ENCODE results near the gene HS6ST2. TPM values are rescaled to one million over a fixed set of nuclear protein-coding genes. Genes with fewer than 3 reads are reported as not detected.

HS6ST2 gene
- total and polyA plus RNA-seq, 2 donors: 1.3 to 1.8 TPM

DNA sequence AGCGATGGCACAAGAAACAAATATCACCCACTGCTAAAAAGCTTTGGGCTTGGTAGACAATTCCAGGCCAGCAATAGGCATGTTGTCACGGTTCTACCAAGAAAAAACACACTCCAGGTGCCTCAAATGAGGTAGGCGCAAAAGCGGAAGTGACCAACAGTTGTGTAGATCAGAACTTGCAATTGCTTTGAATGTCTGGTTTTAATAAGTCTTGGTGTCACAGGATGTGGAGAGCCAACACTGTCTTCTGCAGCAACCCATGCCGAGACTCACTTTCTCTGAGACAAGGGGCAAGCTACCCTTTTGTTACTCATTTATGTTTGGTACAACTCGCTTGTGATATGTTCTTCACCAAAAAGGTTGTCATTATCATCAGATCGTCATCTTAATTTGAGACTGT, 188.8 kb downstream of the HS6ST2 start:
- whole genome bisulfite sequencing: 98% methylated on average over 7 of the region's 7 CpGs
- no peaks in the 10 kb centered on the region for H3K4me1 ChIP-seq (ENCODE audit: control insufficient read depth in 2 of 2, insufficient read depth in 2 of 2, low read length in 2 of 2)
- no peaks in the 10 kb centered on the region for H3K27me3 ChIP-seq (ENCODE audit: control insufficient read depth in 2 of 2, insufficient read depth in 1 of 2, low read length in 1 of 2)

DNA sequence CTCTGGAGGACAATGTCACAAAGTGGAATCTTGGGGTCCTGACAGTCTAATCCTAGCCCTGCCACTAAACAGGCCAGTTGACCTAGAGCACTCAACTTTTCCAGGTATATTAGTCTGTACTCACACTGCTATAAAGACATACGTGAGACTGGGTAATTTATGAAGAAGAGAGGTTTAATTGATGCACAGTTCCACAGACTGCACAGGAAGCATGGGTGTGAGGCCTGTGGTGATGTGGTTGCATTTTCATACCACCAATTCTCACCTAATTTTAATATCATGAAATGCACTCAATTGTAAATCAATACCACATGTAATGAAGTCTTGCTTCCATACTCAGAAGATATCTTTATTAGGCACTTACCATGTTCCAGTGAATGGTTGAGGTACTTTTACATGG, 192.0 kb downstream of the HS6ST2 start:
- Histone ChIP-seq H3K4me1 (ENCODE audit: control insufficient read depth in 2 of 2, insufficient read depth in 2 of 2, low read length in 2 of 2) (no peaks in the 10 kb centered on the region), H3K36me3 (ENCODE audit: control insufficient read depth in 2 of 2, insufficient read depth in 2 of 2, low read length in 1 of 2) (no peaks in the 10 kb centered on the region), H3K27me3 (ENCODE audit: control insufficient read depth in 2 of 2, insufficient read depth in 1 of 2, low read length in 1 of 2) (no peaks in the 10 kb centered on the region), H3K27ac (ENCODE audit: low read depth in 1 of 2, low read length in 1 of 2) (no peak overlapping the region), H3K9me3 (ENCODE audit: control insufficient read depth in 2 of 2, insufficient read depth in 1 of 2, low read length in 1 of 2) (no peaks in the 10 kb centered on the region), H3K4me3 (ENCODE audit: low read length in 2 of 2) (no peak overlapping the region)
- no peak for DNase-seq (ENCODE audit: low read depth in 6 of 9, low spot score in 9 of 9)
- WGBS: 80% methylated on average over 1 of the region's 1 CpG

More for the DNA sequence above, 188.8 kb downstream of the HS6ST2 start:
- no peaks in the 10 kb centered on the region for H3K36me3 ChIP-seq (ENCODE audit: control insufficient read depth in 2 of 2, insufficient read depth in 2 of 2, low read length in 1 of 2)
- H3K9me3 ChIP-seq (ENCODE audit: control insufficient read depth in 2 of 2, insufficient read depth in 1 of 2, low read length in 1 of 2): no peaks in the 10 kb centered on the region
- H3K4me3 ChIP-seq (ENCODE audit: low read length in 2 of 2): no peak overlapping the region
- H3K27ac ChIP-seq (ENCODE audit: low read depth in 1 of 2, low read length in 1 of 2): no peak overlapping the region
- no peak for DNase-seq (ENCODE audit: low read depth in 6 of 9, low spot score in 9 of 9)

DNA sequence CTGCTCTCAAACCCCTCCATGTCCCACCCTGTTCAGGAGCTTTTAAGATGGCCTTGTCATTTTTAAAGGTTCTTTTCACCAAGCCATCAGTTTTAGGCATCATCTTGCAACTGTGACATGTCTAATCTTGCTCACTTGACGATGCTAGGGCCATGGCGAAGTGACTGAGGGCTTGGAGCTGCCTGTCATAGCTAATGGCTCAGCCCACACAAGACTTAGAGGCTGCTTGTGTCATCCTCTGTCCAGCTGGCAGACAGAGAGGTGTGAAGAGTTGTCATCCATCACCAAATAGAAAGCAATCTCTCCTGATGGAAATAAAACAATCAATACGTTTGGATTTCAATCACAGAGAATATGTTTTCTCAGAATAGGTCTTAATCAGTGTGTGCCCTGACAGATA, 194.9 kb downstream of the HS6ST2 start:
- no peak overlapping the region for H3K27ac ChIP-seq (ENCODE audit: low read depth in 1 of 2, low read length in 1 of 2)
- no peaks in the 10 kb centered on the region for H3K9me3 ChIP-seq (ENCODE audit: control insufficient read depth in 2 of 2, insufficient read depth in 1 of 2, low read length in 1 of 2)
- WGBS: 95% methylated on average over 3 of the region's 3 CpGs
- H3K4me3 ChIP-seq (ENCODE audit: low read length in 2 of 2): no peak overlapping the region
- DNase-seq (ENCODE audit: low read depth in 6 of 9, low spot score in 9 of 9): no peak
- no peaks in the 10 kb centered on the region for H3K4me1 ChIP-seq (ENCODE audit: control insufficient read depth in 2 of 2, insufficient read depth in 2 of 2, low read length in 2 of 2)
- no peaks in the 10 kb centered on the region for H3K27me3 ChIP-seq (ENCODE audit: control insufficient read depth in 2 of 2, insufficient read depth in 1 of 2, low read length in 1 of 2)
- no peaks in the 10 kb centered on the region for H3K36me3 ChIP-seq (ENCODE audit: control insufficient read depth in 2 of 2, insufficient read depth in 2 of 2, low read length in 1 of 2)

DNA sequence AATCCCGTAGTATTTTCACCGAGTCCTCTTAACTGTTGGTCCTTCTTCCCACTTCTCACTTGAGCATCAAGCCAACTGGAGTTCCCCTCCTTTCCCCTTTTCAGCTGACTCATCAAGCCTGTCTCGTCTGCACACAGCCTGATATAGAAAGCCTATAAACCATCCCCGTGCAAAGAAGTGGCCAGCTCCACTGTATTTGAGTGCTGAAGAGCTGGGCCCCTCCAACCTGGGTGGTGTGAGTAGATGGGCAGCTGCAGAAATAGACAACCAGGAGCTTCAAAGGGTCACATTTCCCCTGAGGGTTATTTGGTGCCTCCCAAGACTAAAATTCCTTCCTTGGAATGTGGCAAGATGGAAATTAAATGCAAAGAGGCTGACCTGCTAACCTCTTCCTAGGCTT, 199.7 kb downstream of the HS6ST2 start:
- H3K4me3 ChIP-seq (ENCODE audit: low read length in 2 of 2): no peak overlapping the region
- H3K4me1 ChIP-seq (ENCODE audit: control insufficient read depth in 2 of 2, insufficient read depth in 2 of 2, low read length in 2 of 2): peaks cover 0 to 5% of the 10 kb centered on the region in 2 donors
- no peak for DNase-seq (ENCODE audit: low read depth in 6 of 9, low spot score in 9 of 9)
- H3K27ac ChIP-seq (ENCODE audit: low read depth in 1 of 2, low read length in 1 of 2): no peak overlapping the region
- WGBS: 45% methylated on average over 4 of the region's 4 CpGs
- no peaks in the 10 kb centered on the region for H3K27me3 ChIP-seq (ENCODE audit: control insufficient read depth in 2 of 2, insufficient read depth in 1 of 2, low read length in 1 of 2)
- no peaks in the 10 kb centered on the region for H3K36me3 ChIP-seq (ENCODE audit: control insufficient read depth in 2 of 2, insufficient read depth in 2 of 2, low read length in 1 of 2)
- H3K9me3 ChIP-seq (ENCODE audit: control insufficient read depth in 2 of 2, insufficient read depth in 1 of 2, low read length in 1 of 2): no peaks in the 10 kb centered on the region

DNA sequence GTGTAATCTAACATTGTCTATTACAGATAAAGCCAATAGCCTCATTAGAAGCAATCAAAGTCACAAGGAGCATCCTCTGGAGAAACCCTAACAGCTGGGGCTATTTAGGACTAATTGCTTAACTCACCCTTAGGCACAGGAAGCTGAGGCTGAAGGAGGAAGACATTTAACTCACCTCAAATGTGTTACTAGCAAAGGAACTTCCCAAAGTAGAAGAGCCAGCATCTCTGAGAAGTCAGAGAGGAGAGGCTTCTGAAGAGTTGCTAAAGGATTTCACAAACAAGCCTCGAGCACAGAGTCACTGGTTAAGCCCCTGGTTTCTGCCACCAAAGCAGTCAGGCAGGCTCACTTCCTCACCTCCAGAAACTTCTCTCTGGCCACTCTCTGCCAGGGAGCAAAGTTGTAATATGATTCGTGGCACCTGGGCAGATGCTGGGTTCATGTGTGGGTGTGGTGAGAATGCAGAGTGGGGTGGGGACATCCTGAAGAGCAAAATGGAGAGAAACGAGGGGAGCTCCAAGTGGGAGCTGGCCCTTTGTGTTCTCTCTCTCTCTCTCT, 201.3 kb downstream of the HS6ST2 start:
- H3K27ac ChIP-seq (ENCODE audit: low read depth in 1 of 2, low read length in 1 of 2): no peak overlapping the region
- WGBS: 57% methylated on average over 3 of the region's 3 CpGs
- H3K9me3 ChIP-seq (ENCODE audit: control insufficient read depth in 2 of 2, insufficient read depth in 1 of 2, low read length in 1 of 2): no peaks in the 10 kb centered on the region
- H3K4me1 ChIP-seq (ENCODE audit: control insufficient read depth in 2 of 2, insufficient read depth in 2 of 2, low read length in 2 of 2): peaks cover 0 to 10% of the 10 kb centered on the region in 2 donors
- no peaks in the 10 kb centered on the region for H3K27me3 ChIP-seq (ENCODE audit: control insufficient read depth in 2 of 2, insufficient read depth in 1 of 2, low read length in 1 of 2)
- H3K36me3 ChIP-seq (ENCODE audit: control insufficient read depth in 2 of 2, insufficient read depth in 2 of 2, low read length in 1 of 2): no peaks in the 10 kb centered on the region
- no peak for DNase-seq (ENCODE audit: low read depth in 6 of 9, low spot score in 9 of 9)
- no peak overlapping the region for H3K4me3 ChIP-seq (ENCODE audit: low read length in 2 of 2)

DNA sequence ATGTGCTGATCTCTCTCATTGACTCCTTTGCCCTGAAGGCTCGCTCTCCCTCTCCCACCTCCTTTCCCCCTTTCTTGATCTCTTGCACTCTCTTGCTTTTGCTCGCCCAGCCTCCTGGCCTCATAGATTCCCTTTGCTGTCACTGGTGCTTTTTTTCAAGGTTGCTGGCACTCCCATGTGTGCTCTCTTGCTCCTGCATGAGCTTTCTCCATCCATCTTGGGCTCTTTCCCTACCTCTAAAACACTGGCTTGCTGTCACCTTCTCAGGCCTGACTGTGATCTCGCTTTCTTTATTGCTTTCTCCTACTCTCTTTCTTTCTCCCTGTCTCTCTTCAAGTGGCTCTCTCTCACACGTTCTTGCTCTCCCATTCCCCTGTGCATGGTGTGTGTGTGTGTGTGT, 202.0 kb downstream of the HS6ST2 start:
- Histone ChIP-seq H3K36me3 (ENCODE audit: control insufficient read depth in 2 of 2, insufficient read depth in 2 of 2, low read length in 1 of 2) (no peaks in the 10 kb centered on the region), H3K4me1 (ENCODE audit: control insufficient read depth in 2 of 2, insufficient read depth in 2 of 2, low read length in 2 of 2) (peaks cover 4 to 17% of the 10 kb centered on the region in 2 donors), H3K9me3 (ENCODE audit: control insufficient read depth in 2 of 2, insufficient read depth in 1 of 2, low read length in 1 of 2) (no peaks in the 10 kb centered on the region), H3K27me3 (ENCODE audit: control insufficient read depth in 2 of 2, insufficient read depth in 1 of 2, low read length in 1 of 2) (no peaks in the 10 kb centered on the region), H3K4me3 (ENCODE audit: low read length in 2 of 2) (no peak overlapping the region), H3K27ac (ENCODE audit: low read depth in 1 of 2, low read length in 1 of 2) (no peak overlapping the region)
- 98% methylated on average over 4 of the region's 4 CpGs for WGBS
- no peak for DNase-seq (ENCODE audit: low read depth in 6 of 9, low spot score in 9 of 9)

DNA sequence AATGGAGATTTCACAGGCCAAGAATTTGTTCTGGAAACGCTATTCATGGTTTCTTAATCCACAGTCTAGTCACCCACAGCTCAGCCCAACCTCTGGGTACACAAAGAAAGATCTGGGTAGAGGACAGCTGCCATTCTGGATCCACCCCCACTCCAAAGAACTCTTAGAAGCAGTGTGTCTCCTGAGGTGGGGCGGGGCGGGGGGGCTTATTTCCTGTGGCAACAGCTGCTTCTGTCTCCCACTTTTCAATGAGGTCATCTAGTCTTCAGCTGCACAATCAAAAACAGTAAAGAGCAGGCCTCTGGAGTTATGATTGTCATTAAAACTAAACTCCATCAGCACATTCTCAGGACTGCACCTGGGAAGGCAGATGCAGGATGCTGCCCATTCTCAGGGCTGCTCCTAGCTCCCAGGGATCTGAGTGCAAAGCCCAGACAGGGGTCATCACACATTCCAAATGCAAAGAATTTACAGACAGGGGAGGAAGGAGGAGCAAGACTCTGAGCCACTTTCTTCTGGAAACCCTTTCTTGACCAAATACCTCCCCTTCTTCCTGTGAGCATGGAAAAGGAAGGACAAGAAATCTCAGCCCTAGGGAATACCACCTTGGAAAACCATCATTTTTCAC, 207.3 kb downstream of the HS6ST2 start:
- Histone ChIP-seq H3K27me3 (ENCODE audit: control insufficient read depth in 2 of 2, insufficient read depth in 1 of 2, low read length in 1 of 2) (no peaks in the 10 kb centered on the region), H3K4me1 (ENCODE audit: control insufficient read depth in 2 of 2, insufficient read depth in 2 of 2, low read length in 2 of 2) (peaks cover 24 to 44% of the 10 kb centered on the region in 2 donors), H3K4me3 (ENCODE audit: low read length in 2 of 2) (no peak overlapping the region), H3K27ac (ENCODE audit: low read depth in 1 of 2, low read length in 1 of 2) (peak overlapping the region; percentile 74 to 80), H3K9me3 (ENCODE audit: control insufficient read depth in 2 of 2, insufficient read depth in 1 of 2, low read length in 1 of 2) (no peaks in the 10 kb centered on the region), H3K36me3 (ENCODE audit: control insufficient read depth in 2 of 2, insufficient read depth in 2 of 2, low read length in 1 of 2) (no peaks in the 10 kb centered on the region)
- peak in 7 of 9 donors; percentile 38 to 79 (median 54) for DNase-seq (ENCODE audit: low read depth in 6 of 9, low spot score in 9 of 9)
- 7% methylated on average over 3 of the region's 3 CpGs for WGBS

DNA sequence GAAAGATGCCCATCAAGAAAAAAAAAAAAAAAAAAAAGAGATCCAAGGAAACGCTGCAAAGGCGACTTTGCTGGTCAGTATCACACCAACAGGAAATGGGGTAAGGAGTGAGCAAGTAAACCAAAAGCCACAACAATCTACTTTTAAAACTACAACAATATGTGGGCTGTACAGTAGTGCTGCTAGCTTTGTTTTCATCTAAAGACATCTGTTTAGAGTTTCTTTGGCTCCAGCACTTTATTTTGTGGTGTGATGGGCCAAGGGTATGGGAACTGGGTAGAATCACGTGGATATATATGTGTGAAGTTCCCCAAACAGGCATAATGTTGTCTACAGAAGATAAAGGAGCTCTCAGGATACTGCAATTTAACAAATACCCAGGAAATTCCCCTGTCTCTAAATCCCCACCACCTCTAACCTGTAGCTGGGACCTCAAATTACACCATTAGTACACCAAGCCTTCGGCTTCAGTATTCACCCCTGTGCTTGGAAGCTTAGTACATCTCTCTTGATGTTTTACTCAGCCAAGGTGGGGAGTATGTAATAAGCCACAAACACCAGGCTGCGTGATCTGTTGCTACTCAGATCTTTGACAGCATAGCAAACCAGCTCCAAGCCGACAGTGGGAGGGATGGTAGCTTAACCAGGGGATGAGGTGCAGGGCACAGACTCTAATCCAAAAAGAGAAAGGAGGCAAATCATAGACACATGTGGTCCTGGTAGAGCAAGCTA, 207.9 kb downstream of the HS6ST2 start:
- Histone ChIP-seq H3K27me3 (ENCODE audit: control insufficient read depth in 2 of 2, insufficient read depth in 1 of 2, low read length in 1 of 2) (no peaks in the 10 kb centered on the region), H3K4me3 (ENCODE audit: low read length in 2 of 2) (no peak overlapping the region), H3K4me1 (ENCODE audit: control insufficient read depth in 2 of 2, insufficient read depth in 2 of 2, low read length in 2 of 2) (peaks cover 24 to 44% of the 10 kb centered on the region in 2 donors), H3K27ac (ENCODE audit: low read depth in 1 of 2, low read length in 1 of 2) (peak overlapping the region; percentile 74 to 80), H3K36me3 (ENCODE audit: control insufficient read depth in 2 of 2, insufficient read depth in 2 of 2, low read length in 1 of 2) (no peaks in the 10 kb centered on the region), H3K9me3 (ENCODE audit: control insufficient read depth in 2 of 2, insufficient read depth in 1 of 2, low read length in 1 of 2) (no peaks in the 10 kb centered on the region)
- DNase-seq (ENCODE audit: low read depth in 6 of 9, low spot score in 9 of 9): peak in 5 of 9 donors; percentile 12 to 52 (median 24)
- WGBS: 12% methylated on average over 6 of the region's 6 CpGs

DNA sequence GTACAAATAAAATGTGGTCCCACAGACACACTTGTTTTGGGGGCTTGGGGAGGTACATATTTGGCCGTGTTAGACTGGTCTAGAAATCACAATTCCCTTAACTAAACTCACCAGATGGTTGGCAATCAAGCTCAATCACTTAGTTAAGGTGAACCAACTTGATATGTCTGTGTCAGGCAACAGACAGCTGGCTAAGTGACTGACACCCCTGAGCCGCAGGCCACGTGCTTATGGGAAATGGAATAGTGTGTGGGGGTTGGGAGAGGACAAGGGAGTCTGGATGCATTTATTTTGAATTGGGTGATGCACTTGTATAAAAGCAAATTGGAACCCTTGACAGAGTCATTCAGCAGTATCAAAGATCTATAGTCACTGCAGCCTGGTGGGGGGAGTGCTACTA, 209.0 kb downstream of the HS6ST2 start:
- Histone ChIP-seq H3K27me3 (ENCODE audit: control insufficient read depth in 2 of 2, insufficient read depth in 1 of 2, low read length in 1 of 2) (no peaks in the 10 kb centered on the region), H3K36me3 (ENCODE audit: control insufficient read depth in 2 of 2, insufficient read depth in 2 of 2, low read length in 1 of 2) (no peaks in the 10 kb centered on the region), H3K4me1 (ENCODE audit: control insufficient read depth in 2 of 2, insufficient read depth in 2 of 2, low read length in 2 of 2) (peaks cover 24 to 45% of the 10 kb centered on the region in 2 donors), H3K27ac (ENCODE audit: low read depth in 1 of 2, low read length in 1 of 2) (no peak overlapping the region), H3K4me3 (ENCODE audit: low read length in 2 of 2) (no peak overlapping the region), H3K9me3 (ENCODE audit: control insufficient read depth in 2 of 2, insufficient read depth in 1 of 2, low read length in 1 of 2) (no peaks in the 10 kb centered on the region)
- WGBS: 81% methylated on average over 3 of the region's 3 CpGs
- DNase-seq (ENCODE audit: low read depth in 6 of 9, low spot score in 9 of 9): no peak
